ENCODE measurements around the gene AKTIP. TPM values are rescaled to one million over a fixed set of nuclear protein-coding genes. Genes with fewer than 3 reads are reported as not detected.

The AKTIP gene
- total RNA-seq, 1 donor: 25.0 TPM

DNA sequence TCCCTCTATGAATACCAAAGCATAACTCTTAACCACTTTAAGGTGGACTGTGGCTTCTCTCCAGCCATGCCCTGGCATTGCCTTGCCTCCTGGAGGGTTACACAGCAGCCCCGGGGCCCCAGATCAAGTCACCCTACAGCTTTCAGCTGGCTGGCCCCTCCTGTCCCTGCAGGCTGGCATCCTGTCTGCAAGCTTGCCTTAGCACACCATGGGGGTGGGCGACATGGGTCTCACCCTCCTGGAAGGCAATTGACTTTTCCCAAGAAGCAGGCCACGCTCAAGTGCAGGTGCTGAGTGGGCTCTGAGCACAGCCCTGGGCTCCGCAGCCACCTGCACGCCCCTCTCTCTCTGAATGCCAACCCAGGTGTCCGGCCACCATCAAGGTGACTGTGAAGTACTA, 25.8 kb upstream of the AKTIP start:
- H3K27me3 ChIP-seq (ENCODE audit: insufficient read depth, low read length): no peaks in the 10 kb centered on the region
- no peak overlapping the region for H3K4me3 ChIP-seq (ENCODE audit: insufficient read depth, low read length)
- H2AFZ ChIP-seq (ENCODE audit: low read length): no peak overlapping the region
- no peaks in the 10 kb centered on the region for H3K9me3 ChIP-seq (ENCODE audit: low read depth, low read length)
- no peak overlapping the region for H3K4me2 ChIP-seq (ENCODE audit: insufficient read depth, low read length)
- DNase-seq (ENCODE audit: insufficient read length, low spot score, missing footprints): no peak
- no peaks in the 10 kb centered on the region for H3K79me2 ChIP-seq (ENCODE audit: insufficient read depth, low read length)
- TF ChIP-seq CTCF (IDR thresholded peaks at IDR 0.05; ENCODE audit: extremely low read depth, low read depth, low read length): no peak
- H3K4me1 ChIP-seq (ENCODE audit: insufficient read depth, low read length): no peaks in the 10 kb centered on the region
- no peaks in the 10 kb centered on the region for H4K20me1 ChIP-seq (ENCODE audit: insufficient read depth, low read length)
- H3K36me3 ChIP-seq (ENCODE audit: insufficient read depth, low read length): no peaks in the 10 kb centered on the region
- H3K27ac ChIP-seq (ENCODE audit: low read depth, low read length): no peak overlapping the region

DNA sequence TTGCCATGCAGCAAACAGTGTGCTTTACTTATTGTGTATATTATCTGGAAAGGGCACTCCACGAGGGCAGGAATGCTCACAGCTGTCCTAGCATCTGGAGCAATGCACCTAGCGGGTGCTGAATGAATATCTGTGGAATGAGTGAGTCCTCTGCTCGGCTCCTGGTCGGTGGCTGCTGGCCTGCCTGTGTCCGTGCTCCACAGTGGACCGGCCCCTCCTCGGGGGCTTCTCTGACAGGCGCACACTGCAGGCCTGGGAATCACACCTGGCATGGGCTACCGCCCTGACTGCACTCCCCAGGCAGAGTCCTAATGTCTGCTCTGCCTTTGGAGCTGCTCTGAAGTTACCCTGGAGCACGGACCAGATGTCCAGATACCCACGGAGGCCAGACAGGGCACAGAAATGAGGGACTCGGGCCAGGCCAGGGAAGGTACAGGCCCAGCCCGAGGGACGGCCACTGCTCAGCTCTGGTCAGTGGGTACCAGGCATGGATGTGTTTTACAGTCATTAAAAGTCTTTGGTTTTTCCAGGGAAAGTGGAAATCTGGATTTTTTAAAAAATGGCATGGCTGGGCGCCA, 21.1 kb upstream of the AKTIP start:
- Histone ChIP-seq H3K4me2 (ENCODE audit: insufficient read depth, low read length) (no peak overlapping the region), H2AFZ (ENCODE audit: low read length) (no peak overlapping the region), H3K9me3 (ENCODE audit: low read depth, low read length) (no peaks in the 10 kb centered on the region), H4K20me1 (ENCODE audit: insufficient read depth, low read length) (no peaks in the 10 kb centered on the region), H3K4me1 (ENCODE audit: insufficient read depth, low read length) (no peaks in the 10 kb centered on the region), H3K79me2 (ENCODE audit: insufficient read depth, low read length) (no peaks in the 10 kb centered on the region), H3K36me3 (ENCODE audit: insufficient read depth, low read length) (no peaks in the 10 kb centered on the region), H3K4me3 (ENCODE audit: insufficient read depth, low read length) (no peak overlapping the region), H3K27ac (ENCODE audit: low read depth, low read length) (no peak overlapping the region), H3K27me3 (ENCODE audit: insufficient read depth, low read length) (no peaks in the 10 kb centered on the region)
- no peak for DNase-seq (ENCODE audit: insufficient read length, low spot score, missing footprints)
- TF ChIP-seq CTCF (IDR thresholded peaks at IDR 0.05; ENCODE audit: extremely low read depth, low read depth, low read length): no peak

GRCh38 chr16:53523126-53523804, 20.3 kb upstream of the AKTIP start:
- DNase-seq (ENCODE audit: insufficient read length, low spot score, missing footprints): no peak

More at GRCh38 chr16:53523126-53523804, 20.3 kb upstream of the AKTIP start:
- Histone ChIP-seq H3K4me1 (ENCODE audit: insufficient read depth, low read length) (peaks cover 3% of the 10 kb centered on the region), H3K9me3 (ENCODE audit: low read depth, low read length) (no peaks in the 10 kb centered on the region), H3K79me2 (ENCODE audit: insufficient read depth, low read length) (no peaks in the 10 kb centered on the region), H3K4me3 (ENCODE audit: insufficient read depth, low read length) (no peak overlapping the region), H4K20me1 (ENCODE audit: insufficient read depth, low read length) (no peaks in the 10 kb centered on the region), H3K36me3 (ENCODE audit: insufficient read depth, low read length) (no peaks in the 10 kb centered on the region), H3K27ac (ENCODE audit: low read depth, low read length) (no peak overlapping the region), H2AFZ (ENCODE audit: low read length) (no peak overlapping the region), H3K27me3 (ENCODE audit: insufficient read depth, low read length) (no peaks in the 10 kb centered on the region), H3K4me2 (ENCODE audit: insufficient read depth, low read length) (no peak overlapping the region)
- no peak for TF ChIP-seq CTCF (IDR thresholded peaks at IDR 0.05; ENCODE audit: extremely low read depth, low read depth, low read length)

All from osteoblast (primary cell).